Keratinocyte (primary cell): Measurements from ENCODE around the gene B3GNT2. TPM values are rescaled to one million over a fixed set of nuclear protein-coding genes. Genes with fewer than 3 reads are reported as not detected.

Experiments
- DNase-seq: peaks from one replicate; pipeline ENCODE4 v3.0.0-alpha.2; 2011; ENCODE audit warnings: low read depth, missing footprints, low spot score
- FAIRE-seq: peaks from 2 replicates; lab custom pipeline; 2011; peaks lifted over from hg19 to GRCh38; lab: Jason Lieb, UNC
- H2AFZ ChIP-seq: 2 replicates; pipeline ENCODE4 v1.6.0; 2012; ENCODE audit warnings: low read length, control low read depth, inconsistent platforms; ENCODE audit not compliant: control insufficient read depth
- H3K27ac ChIP-seq: 2 replicates; pipeline ENCODE4 v1.5.1; 2011; ENCODE audit warnings: low read length; ENCODE audit not compliant: control insufficient read depth, insufficient read depth
- H3K27me3 ChIP-seq: 3 replicates; pipeline ENCODE4 v1.6.0; 2011; ENCODE audit warnings: low read length; ENCODE audit not compliant: control insufficient read depth, insufficient read depth; ENCODE audit errors: extremely low read depth
- H3K36me3 ChIP-seq, 2 experiments: 2 replicates in 1 of 2; 3 replicates in 1 of 2; pipeline ENCODE4 v1.5.1; 2011; ENCODE audit warnings: low read length in 2 of 2, mild to moderate bottlenecking in 1 of 2; ENCODE audit not compliant: control insufficient read depth in 2 of 2, insufficient read depth in 2 of 2; ENCODE audit errors: extremely low read depth in 1 of 2
- H3K4me1 ChIP-seq: 3 replicates; pipeline ENCODE4 v1.5.1; 2011; ENCODE audit warnings: low read length; ENCODE audit not compliant: control insufficient read depth, insufficient read depth; ENCODE audit errors: extremely low read depth
- H3K4me2 ChIP-seq: 3 replicates; pipeline ENCODE4 v1.6.0; 2011; ENCODE audit warnings: low read depth, low read length; ENCODE audit not compliant: control insufficient read depth, insufficient read depth; ENCODE audit errors: extremely low read depth
- H3K4me3 ChIP-seq, 3 experiments: fragments of 200-600 bp in 1 of 3; sonication (generic) in 1 of 3; 2 replicates in 2 of 3; 3 replicates in 1 of 3; pipeline ENCODE4 v1.5.1; 2011 to 2016; ENCODE audit warnings: low read length in 3 of 3, mild to moderate bottlenecking in 3 of 3, control low read depth in 2 of 3, inconsistent platforms in 1 of 3, low read depth in 1 of 3, mixed read lengths in 1 of 3, mixed run types in 1 of 3, moderate library complexity in 1 of 3; ENCODE audit not compliant: control insufficient read depth in 2 of 3, insufficient read depth in 2 of 3; ENCODE audit errors: extremely low read depth in 1 of 3
- H3K79me2 ChIP-seq: 2 replicates; pipeline ENCODE4 v1.6.0; 2012; ENCODE audit warnings: low read length; ENCODE audit not compliant: control insufficient read depth, insufficient read depth
- H3K9ac ChIP-seq: 3 replicates; pipeline ENCODE4 v1.6.0; 2011; ENCODE audit warnings: low read length; ENCODE audit not compliant: control insufficient read depth, insufficient read depth; ENCODE audit errors: extremely low read depth
- H3K9me1 ChIP-seq: 3 replicates; pipeline ENCODE4 v1.6.0; 2011; ENCODE audit warnings: low read length; ENCODE audit not compliant: control insufficient read depth, insufficient read depth; ENCODE audit errors: extremely low read depth
- H3K9me3 ChIP-seq: 2 replicates; pipeline ENCODE4 v1.5.1; 2012; ENCODE audit warnings: low read depth, low read length; ENCODE audit not compliant: control insufficient read depth
- H4K20me1 ChIP-seq: 3 replicates; pipeline ENCODE4 v1.6.0; 2011; ENCODE audit warnings: low read length; ENCODE audit not compliant: control insufficient read depth, insufficient read depth; ENCODE audit errors: extremely low read depth
- EZH2 ChIP-seq: IDR thresholded peaks from one replicate; pipeline ENCODE4 v1.6.1; 2012; ENCODE audit warnings: inconsistent platforms, mild to moderate bottlenecking, low read length, moderate library complexity
- dilution Hi-C: fragments of 300-500 bp; cut with MboI; formaldehyde crosslinking; loops from one replicate; pipeline ENCODE4 v1.7.0; 2020; ENCODE audit warnings: low sequenced_read_pairs; ENCODE audit not compliant: extremely low pct_ligation_motif_present
- polyA plus RNA-seq, 5 experiments: library from polyadenylated mRNA; depleted of rRNA in 3 of 5; stranded (reverse) in 3 of 5; stranded (forward) in 1 of 5; unstranded in 1 of 5; fragments of >200 nt; gene quantifications; 1 replicate in 1 of 5; 2 replicates in 3 of 5; 3 replicates in 1 of 5; pipeline versions ENCODE4 v1.2.1 to v1.2.3, GENCODE V29; 2011 to 2012; ENCODE audit warnings: missing spikeins in 2 of 5, low read depth in 1 of 5, low replicate concordance in 1 of 5
- TF ChIP-seq, protein P1 (sequence below), 3 experiments: IDR thresholded peaks in 1 of 3; conservative IDR thresholded peaks in 1 of 3; optimal IDR thresholded peaks in 1 of 3; 2 replicates in 2 of 3; 3 replicates in 1 of 3; pipeline versions ENCODE3 to v1.5.1; 2011; ENCODE audit warnings: low read length in 3 of 3, mild to moderate bottlenecking in 3 of 3, moderate library complexity in 2 of 3, control low read depth in 1 of 3, inconsistent platforms in 1 of 3; ENCODE audit not compliant: insufficient read depth in 2 of 3; ENCODE audit errors: extremely low read depth in 1 of 3

B3GNT2 gene
- polyA plus RNA-seq, 1 donor (not counting 4 experiments of a cell fraction or from before 2014, with no cell fraction given), result 44.3 TPM

GRCh38 chr2:62265106-62265505 is 69.2 kb downstream of the B3GNT2 start:
- Histone ChIP-seq H3K4me1 (no peaks in the 10 kb centered on the region), H2AFZ (no peak overlapping the region), H3K9me1 (no peaks in the 10 kb centered on the region), H3K79me2 (no peaks in the 10 kb centered on the region), H3K27me3 (no peaks in the 10 kb centered on the region), H3K9ac (no peak overlapping the region), H3K4me3 (no peak overlapping the region), H3K27ac (no peak overlapping the region), H3K4me2 (no peak overlapping the region), H3K9me3 (no peaks in the 10 kb centered on the region), H3K36me3 (no peaks in the 10 kb centered on the region), H4K20me1 (no peaks in the 10 kb centered on the region)
- dilution Hi-C loops, result no loop called here
- DNase-seq, result no peak
- FAIRE-seq, result no peak
- TF ChIP-seq EZH2, result no peak
- TF ChIP-seq, protein P1, sequence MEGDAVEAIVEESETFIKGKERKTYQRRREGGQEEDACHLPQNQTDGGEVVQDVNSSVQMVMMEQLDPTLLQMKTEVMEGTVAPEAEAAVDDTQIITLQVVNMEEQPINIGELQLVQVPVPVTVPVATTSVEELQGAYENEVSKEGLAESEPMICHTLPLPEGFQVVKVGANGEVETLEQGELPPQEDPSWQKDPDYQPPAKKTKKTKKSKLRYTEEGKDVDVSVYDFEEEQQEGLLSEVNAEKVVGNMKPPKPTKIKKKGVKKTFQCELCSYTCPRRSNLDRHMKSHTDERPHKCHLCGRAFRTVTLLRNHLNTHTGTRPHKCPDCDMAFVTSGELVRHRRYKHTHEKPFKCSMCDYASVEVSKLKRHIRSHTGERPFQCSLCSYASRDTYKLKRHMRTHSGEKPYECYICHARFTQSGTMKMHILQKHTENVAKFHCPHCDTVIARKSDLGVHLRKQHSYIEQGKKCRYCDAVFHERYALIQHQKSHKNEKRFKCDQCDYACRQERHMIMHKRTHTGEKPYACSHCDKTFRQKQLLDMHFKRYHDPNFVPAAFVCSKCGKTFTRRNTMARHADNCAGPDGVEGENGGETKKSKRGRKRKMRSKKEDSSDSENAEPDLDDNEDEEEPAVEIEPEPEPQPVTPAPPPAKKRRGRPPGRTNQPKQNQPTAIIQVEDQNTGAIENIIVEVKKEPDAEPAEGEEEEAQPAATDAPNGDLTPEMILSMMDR (optimal IDR thresholded peaks at IDR 0.05 in 1 of 3, IDR thresholded peaks at IDR 0.05 in 1 of 3, conservative IDR thresholded peaks at IDR 0.05 in 1 of 3; ENCODE audit: extremely low read depth in 1 of 3, insufficient read depth in 2 of 3, low read length in 3 of 3), result no peak

- Histone ChIP-seq H3K36me3 (no peaks in the 10 kb centered on the region), H3K9me1 (no peaks in the 10 kb centered on the region), H3K4me1 (no peaks in the 10 kb centered on the region), H3K9me3 (no peaks in the 10 kb centered on the region), H3K4me3 (no peak overlapping the region), H3K27me3 (no peaks in the 10 kb centered on the region), H4K20me1 (no peaks in the 10 kb centered on the region), H3K4me2 (no peak overlapping the region), H3K27ac (no peak overlapping the region), H3K9ac (no peak overlapping the region), H3K79me2 (no peaks in the 10 kb centered on the region), H2AFZ (no peak overlapping the region)
- TF ChIP-seq, protein P1 (optimal IDR thresholded peaks at IDR 0.05 in 1 of 3, IDR thresholded peaks at IDR 0.05 in 1 of 3, conservative IDR thresholded peaks at IDR 0.05 in 1 of 3; ENCODE audit: extremely low read depth in 1 of 3, insufficient read depth in 2 of 3, low read length in 3 of 3), result no peak
- no peak for TF ChIP-seq EZH2
- no peak for FAIRE-seq
- DNase-seq, result no peak
- dilution Hi-C loops, result no loop called here
Observed at GRCh38 chr2:62266433-62267038, 70.6 kb downstream of the B3GNT2 start.
